Measurements from ENCODE around the gene RPE. TPM values are rescaled to one million over a fixed set of nuclear protein-coding genes. Genes with fewer than 3 reads are reported as not detected.

Gene RPE
- total RNA-seq (2022; extraction: Qiagen RNA extraction; ENCODE audit: low read depth), result 58.9 to 69.4 TPM (median 68.0 TPM) in 5 replicates

GRCh38 chr2:210002158-210003157, at the start of gene RPE:
TSS of gene RPE (plus strand) at chr2:210002638. CDS start at chr2:210002662, 24 bp downstream.

Other genes with a start within 250 kb of the RPE start
- not detected in 5 replicates for gene UNC80, start 230.8 kb upstream of the RPE start, total RNA-seq (2022; extraction: Qiagen RNA extraction; ENCODE audit: low read depth)
- gene KANSL1L, start 168.8 kb downstream of the RPE start, total RNA-seq (2022; extraction: Qiagen RNA extraction; ENCODE audit: low read depth), result 0.24 to 0.99 TPM (median 0.56 TPM) in 5 replicates
- gene ACADL, start 222.8 kb downstream of the RPE start, total RNA-seq (2022; extraction: Qiagen RNA extraction; ENCODE audit: low read depth), result 0.03 to 0.14 TPM (median 0.08 TPM) in 3 of 5 replicates, not detected in the others